ENCODE results near the gene GOPC.

DNA sequence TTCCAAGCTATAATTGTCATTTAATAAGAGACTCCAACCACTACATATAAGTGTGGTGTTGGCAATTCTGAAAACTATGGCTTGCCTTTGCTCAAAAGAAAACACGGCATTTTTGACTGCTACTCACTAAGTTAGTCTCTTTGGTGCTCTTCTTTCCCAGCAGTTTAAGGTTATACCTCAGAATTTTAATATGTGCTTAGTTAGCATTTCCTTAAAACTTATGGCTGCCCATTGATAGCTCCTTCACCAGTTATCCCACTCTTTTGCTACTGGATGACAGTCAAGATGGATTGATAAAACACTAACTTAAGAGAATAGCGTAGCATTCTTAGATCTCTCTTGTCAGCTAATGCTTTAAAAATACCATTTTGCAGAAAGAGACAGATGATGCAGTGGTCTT, 34.1 kb downstream of the GOPC start:
- TF ChIP-seq, protein P1, sequence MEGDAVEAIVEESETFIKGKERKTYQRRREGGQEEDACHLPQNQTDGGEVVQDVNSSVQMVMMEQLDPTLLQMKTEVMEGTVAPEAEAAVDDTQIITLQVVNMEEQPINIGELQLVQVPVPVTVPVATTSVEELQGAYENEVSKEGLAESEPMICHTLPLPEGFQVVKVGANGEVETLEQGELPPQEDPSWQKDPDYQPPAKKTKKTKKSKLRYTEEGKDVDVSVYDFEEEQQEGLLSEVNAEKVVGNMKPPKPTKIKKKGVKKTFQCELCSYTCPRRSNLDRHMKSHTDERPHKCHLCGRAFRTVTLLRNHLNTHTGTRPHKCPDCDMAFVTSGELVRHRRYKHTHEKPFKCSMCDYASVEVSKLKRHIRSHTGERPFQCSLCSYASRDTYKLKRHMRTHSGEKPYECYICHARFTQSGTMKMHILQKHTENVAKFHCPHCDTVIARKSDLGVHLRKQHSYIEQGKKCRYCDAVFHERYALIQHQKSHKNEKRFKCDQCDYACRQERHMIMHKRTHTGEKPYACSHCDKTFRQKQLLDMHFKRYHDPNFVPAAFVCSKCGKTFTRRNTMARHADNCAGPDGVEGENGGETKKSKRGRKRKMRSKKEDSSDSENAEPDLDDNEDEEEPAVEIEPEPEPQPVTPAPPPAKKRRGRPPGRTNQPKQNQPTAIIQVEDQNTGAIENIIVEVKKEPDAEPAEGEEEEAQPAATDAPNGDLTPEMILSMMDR (IDR thresholded peaks at IDR 0.05 in 2 of 3, conservative IDR thresholded peaks at IDR 0.05 in 1 of 3; ENCODE audit: borderline replicate concordance in 1 of 3, insufficient read depth in 1 of 3, low read depth in 2 of 3, low read length in 2 of 3): no peak
- TF ChIP-seq SIN3A (IDR thresholded peaks at IDR 0.05; ENCODE audit: low read depth) (no peak), EZH2phosphoT487 (IDR thresholded peaks at IDR 0.05; ENCODE audit: borderline replicate concordance) (no peak), EZH2 (IDR thresholded peaks at IDR 0.05) (no peak), POLR2A (IDR thresholded peaks at IDR 0.05; ENCODE audit: borderline replicate concordance, extremely low read depth, insufficient read depth, insufficient read length) (no peak), SRF (IDR thresholded peaks at IDR 0.05; ENCODE audit: low read depth) (no peak), RAD21 (IDR thresholded peaks at IDR 0.05; ENCODE audit: low read depth) (no peak)
